Measurements from ENCODE around the gene VPS8.
"Not testable (repeated sequence)": the region's sequence is repeated elsewhere in the genome, so short reads cannot be mapped to it uniquely, and the experiment has no call there.

The VPS8 gene

DNA sequence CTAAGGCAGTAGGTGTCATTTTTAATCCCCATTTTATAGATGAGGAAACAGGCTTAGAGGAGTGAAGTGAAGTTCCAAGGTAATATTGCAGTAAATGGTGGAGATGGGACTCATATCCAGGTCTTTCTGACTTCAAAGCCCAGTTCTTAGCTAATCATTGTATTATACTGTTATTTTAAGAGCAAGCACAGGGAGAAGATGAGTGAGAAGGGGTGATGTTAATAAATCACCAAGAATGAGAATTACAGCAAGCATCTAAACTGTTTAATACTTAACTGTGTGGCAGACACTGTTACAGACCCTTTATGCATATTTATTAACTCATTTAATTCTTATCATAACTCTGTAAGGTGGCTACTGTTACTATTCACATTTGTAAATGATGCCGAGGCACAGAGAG lies 61.2 kb downstream of the VPS8 start:
- no peak for DNase-seq

DNA sequence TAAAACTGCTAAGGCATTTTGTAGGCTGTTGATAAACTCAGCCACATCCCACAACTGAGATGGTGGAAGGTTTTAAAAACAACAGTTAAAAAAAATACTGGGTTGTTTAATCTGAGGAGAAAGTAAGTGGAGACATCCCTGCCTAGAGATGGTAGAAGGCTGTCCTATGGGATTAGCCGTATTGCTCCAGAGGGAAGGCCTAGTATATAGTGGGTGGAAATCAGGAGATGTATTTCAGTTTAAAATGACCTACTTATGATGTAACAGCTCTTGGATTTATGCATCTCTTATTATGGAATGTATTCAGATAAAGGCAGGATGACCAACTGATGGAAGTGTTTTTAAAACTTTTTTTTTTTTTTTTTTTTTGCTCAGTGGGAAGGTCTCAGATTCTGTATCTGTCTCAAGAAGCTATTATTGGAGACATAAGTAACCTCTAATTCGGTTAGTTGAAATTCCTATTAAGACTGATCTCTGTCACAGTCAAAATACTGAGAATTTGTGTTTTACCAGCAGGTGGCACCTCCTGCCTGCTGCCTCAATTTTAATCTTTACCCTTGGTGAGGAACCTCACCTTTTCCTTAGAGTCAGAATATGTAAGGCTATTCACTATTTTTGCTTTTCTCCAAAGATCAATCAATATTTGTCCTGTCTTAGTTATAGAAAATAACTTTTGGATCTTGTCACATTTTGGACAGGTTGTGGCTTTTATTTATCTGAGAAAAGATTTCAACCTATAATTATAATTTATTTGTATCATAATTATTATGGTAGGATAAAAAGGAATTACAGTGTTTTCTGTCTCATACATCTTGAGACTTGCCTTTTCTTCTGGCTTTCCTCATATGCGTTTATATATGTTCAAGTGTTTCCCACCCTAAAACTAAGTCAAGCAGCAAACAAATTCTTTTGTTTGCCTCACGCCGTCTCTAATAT lies 63.0 kb downstream of the VPS8 start:
- DNase-seq = peak; percentile 3

DNA sequence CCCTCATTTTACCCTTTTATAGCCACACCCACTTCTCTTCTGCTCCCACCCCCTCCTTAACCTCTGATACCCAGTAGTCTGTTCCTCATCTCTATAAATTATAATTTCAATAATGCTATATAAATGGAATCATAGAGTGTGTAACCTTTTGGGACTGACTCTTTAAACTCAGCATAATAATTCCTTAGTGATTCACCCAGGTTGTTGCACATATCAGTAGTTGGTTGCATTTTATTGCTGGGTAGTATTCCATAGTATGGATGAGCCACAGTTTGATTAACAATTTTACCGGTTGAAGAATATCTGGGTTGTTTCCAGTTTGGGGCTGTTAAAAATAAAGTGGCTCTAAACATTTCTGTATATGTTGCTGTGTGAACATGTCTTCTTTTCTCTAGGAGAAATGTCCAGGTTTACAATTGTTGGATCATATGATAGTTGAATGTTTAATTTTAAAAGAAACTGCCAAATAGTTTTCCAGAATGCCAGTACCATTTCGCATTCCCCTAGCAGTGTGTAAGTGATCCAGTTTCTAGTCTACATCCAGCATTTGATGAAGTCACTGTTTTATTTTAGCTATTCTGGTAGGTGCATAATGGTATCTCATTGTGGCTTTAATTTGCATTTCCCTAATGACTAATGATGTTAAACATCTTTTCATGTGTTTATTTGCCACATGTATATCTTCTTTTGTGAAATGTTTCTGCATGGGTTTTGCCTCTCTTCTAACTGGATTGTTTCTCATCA lies 68.5 kb downstream of the VPS8 start:
- DNase-seq = no peak

DNA sequence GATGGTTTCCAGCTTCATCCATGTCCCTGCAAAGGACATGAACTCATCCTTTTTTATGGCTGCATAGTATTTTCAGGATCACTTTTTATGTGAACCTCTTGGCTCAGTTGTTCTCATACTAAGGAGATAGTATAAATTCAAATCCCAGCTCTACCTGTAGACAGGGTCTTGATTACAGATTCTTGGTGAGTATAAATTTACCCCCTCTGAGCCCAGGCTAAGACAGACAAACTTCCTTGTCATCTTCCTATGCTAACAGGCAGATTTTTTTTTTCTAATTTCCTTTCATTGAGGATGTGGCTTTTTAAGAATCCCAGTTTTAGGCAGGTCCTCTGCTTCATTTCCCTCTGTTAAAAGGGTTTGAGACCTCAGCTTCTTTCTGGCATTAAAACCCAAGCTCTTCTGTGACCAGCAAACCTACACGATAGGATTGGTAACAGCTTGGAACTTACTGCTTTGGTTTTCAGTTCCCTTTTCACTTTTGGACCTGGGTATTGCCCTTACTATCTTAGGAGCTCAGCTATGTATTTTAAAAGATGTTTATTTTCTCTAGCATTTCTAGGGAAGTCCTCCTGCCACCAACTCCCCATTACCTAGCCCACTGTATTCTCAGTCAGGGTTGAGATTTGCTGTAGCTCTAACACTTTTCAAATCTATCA lies 72.5 kb downstream of the VPS8 start:
- no peak for DNase-seq

DNA sequence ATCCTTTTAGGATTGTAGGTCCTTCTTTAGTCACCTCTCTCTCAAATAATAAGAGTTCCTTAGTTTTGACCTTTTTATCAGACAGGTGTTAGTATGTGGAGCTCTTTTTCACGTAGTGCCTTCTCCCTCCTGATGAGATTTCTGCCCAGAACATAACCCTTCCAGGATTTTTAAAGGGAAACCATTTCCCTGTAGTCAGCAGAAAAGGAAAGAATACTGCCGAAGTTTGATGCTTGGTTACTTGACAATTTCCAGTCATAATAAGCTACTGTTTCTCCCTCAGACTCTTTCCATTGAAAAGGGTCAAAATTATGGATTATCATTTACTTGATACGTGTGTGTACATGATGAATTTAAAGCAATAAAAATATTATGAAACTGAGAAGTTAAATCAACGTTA lies 73.1 kb downstream of the VPS8 start:
- no peak for DNase-seq

DNA sequence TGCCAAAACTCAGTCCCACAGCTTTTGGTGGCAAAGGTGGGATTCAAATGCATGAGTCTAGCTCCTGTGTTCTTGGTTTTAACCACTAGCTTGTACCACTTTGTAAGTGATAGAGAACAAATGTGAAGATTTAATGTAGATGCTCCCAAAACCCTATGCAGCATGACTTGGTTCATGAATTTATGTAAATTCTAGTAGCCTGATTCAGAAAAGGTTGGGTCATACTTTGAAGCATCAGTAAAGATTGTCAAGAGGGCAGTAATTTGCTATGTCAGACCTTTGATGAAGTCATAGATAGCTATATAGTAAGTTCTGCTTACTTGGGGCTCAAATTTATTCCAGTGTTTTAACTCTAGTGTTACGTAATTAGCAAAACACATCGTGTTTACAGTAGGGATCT lies 75.6 kb downstream of the VPS8 start:
- DNase-seq = no peak

DNA sequence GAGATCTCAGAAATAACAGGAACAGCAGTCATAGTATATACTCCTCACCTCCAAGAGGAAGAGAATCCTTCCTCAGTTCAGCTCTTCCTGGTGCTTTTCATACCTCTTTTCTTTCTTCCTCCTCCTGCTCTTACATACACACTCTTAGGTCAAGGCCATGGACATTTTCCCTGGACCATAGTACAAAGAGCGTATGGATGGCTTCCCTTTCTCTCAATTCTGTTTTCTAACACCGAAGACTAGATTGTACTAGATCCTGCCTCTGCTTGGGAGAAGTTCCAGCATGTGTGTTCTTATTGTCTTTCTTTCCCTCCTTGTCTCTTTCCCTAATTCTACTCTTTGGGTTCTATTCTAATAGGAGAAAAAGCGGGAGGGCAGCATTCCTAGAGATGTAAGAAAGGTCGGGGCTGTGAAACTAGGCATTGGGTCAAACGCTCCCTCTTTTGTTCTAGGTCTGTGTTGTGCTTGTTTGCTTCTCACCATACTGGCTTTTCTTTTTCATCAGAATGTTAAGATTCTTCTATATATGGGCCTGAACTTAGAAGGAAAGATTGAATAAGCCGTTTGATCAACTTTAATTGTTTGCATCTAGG lies 77.4 kb downstream of the VPS8 start:
- DNase-seq = no peak

DNA sequence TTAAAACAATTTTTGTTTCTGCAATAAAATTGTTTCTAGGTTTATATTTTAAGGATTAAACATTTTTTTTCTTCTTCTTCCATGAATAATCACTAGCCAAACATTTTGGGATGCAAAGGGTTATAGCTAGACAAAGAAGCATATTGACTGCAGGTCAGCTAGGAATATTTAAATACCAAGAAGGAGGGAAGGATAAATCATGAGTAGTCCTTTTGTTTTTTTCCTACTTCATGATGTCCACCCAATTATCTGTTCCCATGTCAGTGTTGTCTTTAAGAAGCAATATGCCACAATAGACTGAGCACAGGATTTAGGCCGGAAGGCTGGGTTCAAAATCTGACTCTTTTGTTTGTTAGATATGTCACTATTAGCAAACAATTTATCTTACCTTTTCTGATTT lies 82.1 kb downstream of the VPS8 start:
- no peak for DNase-seq

DNA sequence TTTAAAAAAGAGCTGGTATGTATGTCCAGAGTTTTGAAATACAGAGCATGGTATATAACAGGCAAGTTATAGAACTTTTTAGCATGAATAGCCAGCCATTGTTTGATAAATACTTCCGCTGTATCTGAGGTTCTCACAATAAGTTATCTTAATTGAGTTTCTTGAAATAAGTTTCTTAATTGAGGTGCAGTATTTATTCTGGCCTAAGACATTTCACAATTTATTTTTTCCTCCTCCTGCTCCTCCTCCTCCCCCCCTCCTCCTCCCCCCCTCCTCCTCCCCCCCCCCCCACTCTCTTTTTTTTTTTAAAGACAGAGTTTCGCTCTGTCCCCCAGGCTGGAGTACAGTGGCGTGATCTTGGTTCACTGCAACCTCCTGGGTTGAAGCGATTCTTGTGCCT lies 83.4 kb downstream of the VPS8 start:
- DNase-seq = no peak

DNA sequence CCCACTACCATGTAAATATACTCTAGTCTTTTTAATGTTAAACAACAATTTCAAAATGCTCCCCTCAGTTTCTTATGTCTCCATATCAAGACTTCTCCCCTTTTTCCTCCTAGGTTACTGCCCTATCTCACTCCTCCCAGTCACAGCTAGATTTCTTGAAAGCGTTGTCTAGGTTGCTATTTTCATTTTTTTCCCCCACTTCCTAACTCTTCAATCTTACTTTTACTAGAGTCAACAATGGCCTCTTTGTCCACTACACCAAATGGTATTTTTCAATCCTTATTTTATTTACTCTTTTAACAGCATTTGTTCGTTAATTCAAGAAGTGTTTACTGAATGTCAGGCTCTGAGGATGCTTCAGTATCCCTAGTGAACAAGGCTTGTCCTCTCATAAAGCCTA lies 84.4 kb downstream of the VPS8 start:
- no peak for DNase-seq

DNA sequence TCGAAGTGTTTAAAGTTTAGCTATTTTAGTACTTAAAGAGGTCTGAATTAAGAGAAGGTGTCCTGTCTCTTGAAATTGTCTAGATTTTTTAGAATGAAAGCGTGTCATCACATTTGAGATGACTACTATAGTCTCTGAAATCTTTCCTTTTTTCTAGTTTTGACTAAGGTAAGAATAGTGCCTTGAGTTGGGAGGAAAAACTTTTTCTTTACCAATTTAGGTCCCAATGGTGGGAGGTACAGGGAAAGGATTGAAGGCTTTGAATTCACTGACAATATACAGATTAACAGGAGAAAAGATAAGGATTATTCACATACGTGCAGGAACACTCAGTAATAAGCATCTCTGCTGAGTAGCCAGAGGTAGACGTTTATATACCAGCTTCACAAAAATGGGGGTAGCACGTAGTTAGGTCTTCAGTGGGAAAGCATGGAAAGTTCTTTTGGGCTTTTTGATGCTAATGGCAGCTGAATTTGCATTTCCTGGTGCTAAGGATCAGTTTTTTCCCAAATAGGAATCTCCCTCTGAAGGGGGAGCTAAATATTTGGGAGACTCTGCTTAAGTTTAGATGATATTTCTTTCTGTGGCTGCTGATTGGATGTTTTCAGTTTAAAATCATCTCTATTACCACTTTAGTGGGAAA lies 88.1 kb downstream of the VPS8 start:
- no peak for DNase-seq

DNA sequence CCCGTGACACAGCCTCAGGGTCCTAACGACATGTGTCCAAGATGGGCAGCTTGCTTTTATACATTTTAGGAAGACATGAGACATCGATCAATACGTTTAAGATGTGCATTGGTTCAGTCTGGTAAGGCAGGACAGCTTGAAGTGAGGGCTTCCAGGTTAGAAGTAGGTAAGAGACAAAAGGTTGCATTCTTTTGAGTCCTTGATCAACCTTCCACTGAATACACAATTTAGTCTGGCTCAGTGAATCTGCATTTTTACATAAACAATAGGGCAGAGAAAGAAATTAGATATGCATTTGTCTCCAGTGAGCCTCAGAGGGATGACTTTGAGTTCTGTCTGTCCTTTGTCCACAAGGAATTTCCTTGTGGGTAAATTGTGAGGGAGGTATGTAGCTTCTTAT lies 95.1 kb downstream of the VPS8 start:
- DNase-seq = not testable (repeated sequence)

DNA sequence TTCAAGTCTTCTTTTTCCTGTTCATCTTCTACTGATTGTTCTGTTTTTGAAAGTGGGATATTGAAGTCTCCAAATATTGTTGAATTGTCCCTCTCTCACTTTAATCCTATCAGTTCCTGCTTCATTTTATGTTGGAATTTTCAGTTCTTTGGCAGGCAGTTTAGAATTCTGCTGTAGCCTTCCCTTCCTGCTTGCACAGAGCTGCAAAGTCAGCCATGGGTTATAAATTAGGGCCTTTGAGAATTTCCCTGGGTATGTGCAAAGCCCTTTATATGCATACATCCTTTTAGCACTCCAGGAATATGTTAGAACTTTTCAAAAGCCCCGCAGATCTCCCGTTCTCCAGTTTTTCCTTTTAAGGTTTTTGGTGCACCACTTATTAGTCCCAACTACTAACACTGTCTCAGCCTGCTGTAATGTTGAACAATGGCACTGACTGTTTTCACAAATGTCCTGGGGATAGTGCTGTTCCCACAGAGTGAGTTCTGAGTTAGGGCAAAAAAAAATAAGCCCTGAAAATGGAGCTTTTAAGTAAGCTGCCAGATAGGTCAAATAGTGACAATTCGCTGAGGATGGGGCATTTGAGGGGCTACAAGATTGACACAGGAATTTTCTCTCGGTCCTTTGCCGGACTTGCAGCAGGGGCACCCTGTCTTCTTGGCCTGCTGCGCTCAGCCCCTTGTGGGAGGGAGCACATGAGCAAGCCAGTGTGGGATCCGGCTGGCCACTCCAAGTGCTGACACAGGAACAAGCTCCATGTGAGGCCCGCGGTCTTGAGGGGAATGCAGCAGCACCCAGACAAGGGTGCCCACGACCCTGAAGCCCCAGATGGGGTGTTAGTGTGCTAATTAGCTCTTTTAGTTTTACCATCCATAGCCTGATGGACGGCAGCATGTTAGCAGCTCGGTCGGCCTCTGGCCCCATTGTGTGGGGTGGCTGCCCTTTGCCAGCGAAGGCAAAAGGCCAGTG lies 96.0 kb downstream of the VPS8 start:
- no peak for DNase-seq

DNA sequence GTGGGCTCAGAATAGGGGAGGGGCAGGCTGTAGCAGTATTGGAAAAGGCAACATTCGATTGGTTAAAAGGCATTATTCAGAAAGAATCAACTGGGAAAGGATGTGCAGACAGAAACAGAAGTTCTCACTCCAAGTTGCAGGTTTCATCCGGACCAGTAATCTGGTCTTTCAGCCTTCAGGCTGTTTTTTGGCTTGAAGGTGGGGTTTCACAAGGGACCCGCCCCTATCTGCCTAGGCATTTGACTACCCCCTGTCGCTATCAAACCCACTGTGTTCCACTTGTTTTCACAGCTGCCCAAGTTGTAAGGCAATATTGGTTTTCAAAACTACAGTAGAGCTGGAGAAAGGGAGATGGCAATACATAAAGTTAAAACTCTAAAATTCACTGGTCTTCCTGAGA lies 96.9 kb downstream of the VPS8 start:
- no peak for DNase-seq

DNA sequence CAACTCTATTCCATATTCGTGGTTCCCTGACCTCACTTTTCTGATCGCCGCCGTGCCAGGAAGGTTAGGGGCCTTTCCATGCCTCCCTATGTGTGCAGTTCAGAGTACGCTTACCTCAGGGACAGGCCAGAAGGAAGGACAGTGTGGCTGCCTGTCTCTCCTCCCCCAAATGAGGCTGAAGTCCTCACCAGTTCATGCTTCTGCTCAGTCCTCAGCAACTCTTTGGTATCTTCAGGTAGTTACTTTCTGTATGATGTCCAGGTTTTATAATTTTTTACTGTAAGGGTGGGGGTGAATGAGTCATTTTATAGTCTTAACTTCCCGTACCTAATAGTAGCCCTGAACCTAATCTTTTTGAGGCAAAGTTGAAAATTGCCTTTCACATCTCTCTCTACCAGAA lies 98.7 kb downstream of the VPS8 start:
- no peak for DNase-seq

DNA sequence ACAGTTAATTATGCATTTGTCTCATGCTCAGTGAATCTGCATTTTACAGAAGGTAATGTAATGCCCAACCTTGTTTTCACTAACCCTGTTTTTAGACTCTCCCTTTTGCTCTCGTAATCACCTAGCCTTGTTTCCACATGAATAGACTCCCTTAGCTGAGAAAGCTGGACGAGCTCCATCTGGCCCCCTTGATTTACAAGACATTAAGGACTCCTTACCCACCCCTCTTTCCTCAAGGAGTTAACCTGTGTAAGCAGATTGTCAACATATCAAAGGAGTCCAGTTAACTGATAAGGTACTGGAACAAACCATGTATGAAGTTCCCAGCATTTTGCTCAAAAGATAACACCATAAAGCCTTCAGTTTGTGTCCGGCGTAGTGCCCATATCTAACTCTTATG lies 99.6 kb downstream of the VPS8 start:
- no peak for DNase-seq

DNA sequence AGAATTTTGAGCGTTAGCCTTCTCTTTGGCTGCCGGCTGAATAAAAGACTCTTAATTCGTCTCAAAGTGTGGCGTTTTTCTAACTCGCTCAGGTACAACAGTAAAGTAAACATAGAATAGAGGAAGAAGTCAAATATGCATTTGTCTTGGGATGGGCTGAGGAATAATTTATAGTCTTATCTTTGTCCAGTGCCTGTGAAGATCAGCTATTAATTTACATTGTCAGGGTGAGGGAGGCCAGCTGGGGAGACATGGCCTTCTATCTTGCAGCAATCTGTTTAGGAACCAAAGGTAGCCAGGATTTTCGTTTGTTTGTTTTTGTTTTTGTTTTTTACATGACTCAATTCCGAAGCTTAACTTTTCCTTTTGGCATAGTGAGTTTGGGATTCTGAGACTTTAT lies 100.2 kb downstream of the VPS8 start:
- DNase-seq = no peak

DNA sequence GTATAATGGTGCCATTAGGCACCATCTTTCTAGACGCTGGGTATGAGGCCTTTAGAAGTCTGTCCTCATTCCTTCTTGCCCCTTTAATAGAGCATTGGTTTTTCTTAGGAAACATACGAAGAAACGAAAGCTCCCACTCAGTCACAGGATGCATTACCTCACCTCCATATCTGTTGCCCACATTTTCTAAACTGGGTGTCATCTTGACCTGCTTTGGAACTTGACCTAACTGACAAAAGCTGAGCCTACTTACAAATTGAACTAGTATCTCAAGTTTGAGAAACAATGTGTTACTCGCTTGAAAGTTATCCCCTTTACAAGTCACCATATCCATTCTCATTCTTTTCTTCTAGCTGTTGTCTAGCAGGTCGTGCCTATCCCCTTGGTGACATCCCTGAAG lies 102.7 kb downstream of the VPS8 start:
- DNase-seq = no peak

DNA sequence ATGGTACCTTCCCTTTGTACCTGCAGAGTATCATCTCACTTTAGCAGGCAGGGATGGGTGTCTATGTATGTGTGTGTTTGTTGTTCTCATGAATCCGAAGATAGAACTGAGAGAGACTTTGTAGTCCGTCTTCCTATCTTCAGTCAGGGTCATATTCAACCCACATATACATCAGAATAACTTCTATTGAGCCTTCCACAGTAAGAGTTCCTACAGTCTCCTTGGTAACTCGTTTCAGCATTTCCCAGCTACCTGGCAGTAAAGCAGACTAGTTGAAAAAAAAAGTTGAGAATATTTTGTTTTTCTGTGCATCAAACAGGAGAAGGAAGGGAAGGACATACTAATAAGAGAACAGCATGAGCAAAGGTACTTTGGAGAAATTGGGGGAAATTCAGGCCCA lies 106.8 kb downstream of the VPS8 start:
- DNase-seq = no peak

DNA sequence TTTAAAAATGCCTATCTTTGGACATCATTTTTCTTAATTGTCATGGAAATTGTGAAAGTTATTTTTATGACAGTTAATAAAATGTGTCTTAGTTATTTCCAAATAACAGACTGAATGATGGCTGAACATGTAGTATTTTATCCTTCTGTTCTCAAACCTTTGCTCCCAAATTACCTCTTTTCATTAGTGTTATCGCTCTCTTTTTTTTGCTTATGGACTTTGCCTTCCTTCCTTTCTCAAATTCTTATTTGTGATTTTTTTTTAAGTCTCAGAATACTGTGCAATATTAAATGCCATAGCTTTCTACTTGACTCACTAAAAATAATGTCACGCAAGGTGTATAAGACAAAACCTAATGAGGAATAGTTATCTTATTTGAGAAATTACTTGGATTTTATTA lies 107.7 kb downstream of the VPS8 start:
- no peak for DNase-seq

DNA sequence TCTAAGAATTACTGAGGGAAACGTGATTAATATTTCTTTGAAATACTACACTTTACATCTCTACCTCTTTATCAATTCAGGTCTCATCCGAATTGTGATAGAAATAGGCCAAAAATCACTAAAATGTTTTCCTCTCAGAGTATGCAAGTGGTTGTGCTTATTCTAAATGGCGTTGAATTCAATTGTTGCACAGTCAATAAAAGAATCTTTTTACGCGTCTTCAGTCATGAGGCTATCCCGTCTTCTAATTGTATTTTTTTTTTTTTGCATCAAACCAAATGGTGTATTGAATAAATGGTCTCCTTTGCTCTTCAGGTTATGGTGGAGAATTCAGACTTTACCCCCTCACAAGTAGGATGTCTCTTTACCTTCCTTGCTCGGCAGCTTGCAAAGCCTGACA lies 112.6 kb downstream of the VPS8 start:
- DNase-seq = no peak

Measured in activated gamma-delta T cell treated with Interleukin-2 at 50 U/mL for 16 hours (primary cell).